OCI-LY7 (cell line): Measurements from ENCODE around the gene KCNQ2.

Source experiments
- EZH2phosphoT487 ChIP-seq: fragments of 200-600 bp; sonication (generic); IDR thresholded peaks from 2 replicates; pipeline ENCODE4 v1.6.1; 2018; ENCODE audit warnings: low read depth, borderline replicate concordance, mild to moderate bottlenecking, mixed run types, antibody characterized with exemption, low read length, moderate library complexity, mixed read lengths
- TF ChIP-seq, protein P1 (sequence below): fragments of 200-600 bp; sonication (generic); conservative IDR thresholded peaks from 2 replicates; pipeline ENCODE4 v1.5.1; 2014; ENCODE audit warnings: mild to moderate bottlenecking, antibody characterized with exemption, low read length, moderate library complexity, mixed read lengths

DNA sequence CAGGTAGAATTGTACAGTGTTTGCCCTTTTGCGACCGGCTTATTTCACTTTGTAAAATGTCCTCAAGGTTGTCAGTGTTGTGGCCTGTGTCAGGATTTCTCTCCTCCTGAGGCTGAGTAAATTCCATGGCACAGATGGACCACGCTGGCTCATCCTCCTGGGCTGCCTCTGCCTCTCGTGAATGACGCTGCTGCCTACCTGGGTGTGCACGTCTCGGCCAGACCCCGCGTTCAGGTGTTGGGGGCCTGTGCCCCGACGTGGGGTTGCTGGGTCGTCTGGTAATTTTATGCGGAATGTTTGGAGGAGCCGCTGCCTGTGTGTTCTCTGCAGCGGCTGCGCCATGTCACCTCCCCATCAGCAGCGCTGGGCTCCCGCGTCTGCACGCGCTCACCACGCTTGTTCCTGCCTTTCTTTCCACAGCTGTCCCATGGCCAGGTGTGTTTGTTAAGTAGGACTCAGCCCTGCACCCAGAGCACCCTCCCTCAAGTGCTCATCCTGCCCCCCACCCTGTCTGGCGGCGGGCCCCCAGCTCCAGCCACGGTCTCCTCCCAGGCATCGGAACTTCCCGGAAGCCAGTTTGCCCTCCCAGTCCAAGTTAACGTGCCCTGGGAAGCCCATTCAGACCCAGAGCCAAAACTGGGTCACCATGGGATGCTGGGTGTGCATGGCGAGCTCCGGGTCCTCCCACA, 75.2 kb downstream of the KCNQ2 start:
- TF ChIP-seq, protein P1, sequence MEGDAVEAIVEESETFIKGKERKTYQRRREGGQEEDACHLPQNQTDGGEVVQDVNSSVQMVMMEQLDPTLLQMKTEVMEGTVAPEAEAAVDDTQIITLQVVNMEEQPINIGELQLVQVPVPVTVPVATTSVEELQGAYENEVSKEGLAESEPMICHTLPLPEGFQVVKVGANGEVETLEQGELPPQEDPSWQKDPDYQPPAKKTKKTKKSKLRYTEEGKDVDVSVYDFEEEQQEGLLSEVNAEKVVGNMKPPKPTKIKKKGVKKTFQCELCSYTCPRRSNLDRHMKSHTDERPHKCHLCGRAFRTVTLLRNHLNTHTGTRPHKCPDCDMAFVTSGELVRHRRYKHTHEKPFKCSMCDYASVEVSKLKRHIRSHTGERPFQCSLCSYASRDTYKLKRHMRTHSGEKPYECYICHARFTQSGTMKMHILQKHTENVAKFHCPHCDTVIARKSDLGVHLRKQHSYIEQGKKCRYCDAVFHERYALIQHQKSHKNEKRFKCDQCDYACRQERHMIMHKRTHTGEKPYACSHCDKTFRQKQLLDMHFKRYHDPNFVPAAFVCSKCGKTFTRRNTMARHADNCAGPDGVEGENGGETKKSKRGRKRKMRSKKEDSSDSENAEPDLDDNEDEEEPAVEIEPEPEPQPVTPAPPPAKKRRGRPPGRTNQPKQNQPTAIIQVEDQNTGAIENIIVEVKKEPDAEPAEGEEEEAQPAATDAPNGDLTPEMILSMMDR, result no peak
- TF ChIP-seq EZH2phosphoT487, result no peak
